NCI-H446 (cell line): Measurements from ENCODE around the gene SORCS1.

Source experiments
- DNase-seq, 2 experiments: peaks; one replicate each; lab custom pipeline; 2025; lab: John Stamatoyannopoulos, UW

SORCS1 gene

GRCh38 chr10:106535304-106535953 is 629.1 kb downstream of the SORCS1 start:
- no peak for DNase-seq

GRCh38 chr10:106534441-106534840 is 630.1 kb downstream of the SORCS1 start:
- DNase-seq: no peak

- DNase-seq: no peak
Observed at GRCh38 chr10:106528702-106529101, 635.8 kb downstream of the SORCS1 start.

- no peak for DNase-seq
Observed at GRCh38 chr10:106525835-106526234, 638.7 kb downstream of the SORCS1 start.
